HCT116 (cell line): ENCODE results near the gene MLC1. TPM values are rescaled to one million over a fixed set of nuclear protein-coding genes. Genes with fewer than 3 reads are reported as not detected.

Experiments
- ATAC-seq: fragments of 200-7000 bp; cut with Tn5 transposase; 2 replicates; pipeline ENCODE4 v1.9.1; 2020; ENCODE audit warnings: mild to moderate bottlenecking, moderate library complexity
- BruUV-seq: library from RNA; stranded (reverse); fragments of 400-500 nt; replicated peaks from 2 replicates; lab custom pipeline; 2021; lab: Mats Ljungman, UMichigan
- CTCF ChIA-PET: fragments of 300-600 bp; sonication (Branson Sonifier 250); formaldehyde crosslinking; loops from one replicate; lab custom pipeline; 2021; ENCODE audit warnings: antibody characterized with exemption; lab: Charles Lee
- POLR2A ChIA-PET: fragments of 300-600, 350-600 bp; sonication (Branson Sonifier 250); formaldehyde crosslinking; loops from one replicate; lab custom pipeline; 2021; ENCODE audit warnings: antibody characterized with exemption; lab: Charles Lee
- RAD21 ChIA-PET, 2 experiments: fragments of 300-600 bp; sonication (Branson Sonifier 250); formaldehyde crosslinking; loops; one replicate each; lab custom pipeline; 2023; ENCODE audit warnings: low total read pairs in 2 of 2; ENCODE audit not compliant: uncharacterized antibody in 2 of 2, unreplicated experiment in 2 of 2, low non-redundant PET in 1 of 2; lab: Charles Lee
- DNase-seq: peaks from one replicate; pipeline ENCODE4 v3.0.0-alpha.2; 2010; ENCODE audit warnings: low read depth, low spot score
- H2AFZ ChIP-seq: fragments of 200-600 bp; shearing (Covaris generic), sonication (generic); 2 replicates; pipeline ENCODE4 v1.6.1; 2017; ENCODE audit warnings: low read depth, mixed run types, mixed read lengths, antibody characterized with exemption, low read length; ENCODE audit not compliant: poor library complexity, severe bottlenecking
- H3K27ac ChIP-seq: 2 replicates; pipeline ENCODE4 v1.5.1; 2012; ENCODE audit warnings: low read depth, low read length
- H3K27me3 ChIP-seq: fragments of 200-600 bp; sonication (generic); 2 replicates; pipeline ENCODE4 v1.6.1; 2016; ENCODE audit warnings: mixed run types, low read length, mixed read lengths; ENCODE audit not compliant: insufficient read depth
- H3K36me3 ChIP-seq, 2 experiments: fragments of 200-500 bp in 1 of 2; fragments of 200-600 bp in 1 of 2; sonication (Bioruptor generic) in 1 of 2; sonication (generic) in 1 of 2; 2 replicates each; pipeline versions ENCODE4 v1.5.1 to v1.6.1; 2014 to 2016; ENCODE audit warnings: low read length in 2 of 2, inconsistent platforms in 1 of 2, mixed read lengths in 1 of 2, mixed run types in 1 of 2; ENCODE audit not compliant: insufficient read depth in 2 of 2, control insufficient read depth in 1 of 2
- H3K4me1 ChIP-seq, 2 experiments: fragments of 200-600 bp in 1 of 2; sonication (generic) in 1 of 2; 2 replicates each; pipeline versions ENCODE4 v1.5.1 to v1.6.1; 2012 to 2017; ENCODE audit warnings: low read length in 2 of 2, inconsistent platforms in 1 of 2, mild to moderate bottlenecking in 1 of 2, mixed read lengths in 1 of 2, mixed run types in 1 of 2, moderate library complexity in 1 of 2; ENCODE audit not compliant: insufficient read depth in 2 of 2, control insufficient read depth in 1 of 2
- H3K4me2 ChIP-seq: fragments of 200-600 bp; sonication (generic); 2 replicates; pipeline ENCODE4 v1.6.1; 2017; ENCODE audit warnings: mixed run types, low read length, mixed read lengths
- H3K4me3 ChIP-seq, 2 experiments: fragments of 200-600 bp in 1 of 2; sonication (generic) in 1 of 2; replicated peaks in 1 of 2; 2 replicates each; pipeline ENCODE4 v1.5.1; 2011 to 2016; ENCODE audit warnings: low read length in 2 of 2, control low read depth in 1 of 2, low read depth in 1 of 2, mild to moderate bottlenecking in 1 of 2, mixed read lengths in 1 of 2, mixed run types in 1 of 2
- H3K79me2 ChIP-seq: fragments of 200-600 bp; sonication (generic); 2 replicates; pipeline ENCODE4 v1.6.1; 2017; ENCODE audit warnings: mild to moderate bottlenecking, mixed run types, low read length, moderate library complexity, mixed read lengths; ENCODE audit not compliant: insufficient read depth
- H3K9ac ChIP-seq: fragments of 200-600 bp; sonication (generic); 2 replicates; pipeline ENCODE4 v1.6.1; 2016; ENCODE audit warnings: low read length, mixed read lengths
- H3K9me2 ChIP-seq: fragments of 200-600 bp; sonication (generic), shearing (Covaris generic); 2 replicates; pipeline ENCODE4 v1.6.1; 2017; ENCODE audit warnings: mixed run types, mild to moderate bottlenecking, moderate library complexity; ENCODE audit not compliant: insufficient read depth
- H3K9me3 ChIP-seq, 2 experiments: fragments of 200-500 bp in 1 of 2; fragments of 200-600 bp in 1 of 2; sonication (Bioruptor generic) in 1 of 2; sonication (generic) in 1 of 2; 2 replicates each; pipeline ENCODE4 v1.6.1; 2014 to 2017; ENCODE audit warnings: low read length in 2 of 2, mixed read lengths in 2 of 2, inconsistent platforms in 1 of 2, low read depth in 1 of 2, mild to moderate bottlenecking in 1 of 2, mixed run types in 1 of 2, moderate library complexity in 1 of 2; ENCODE audit not compliant: control insufficient read depth in 1 of 2, insufficient read depth in 1 of 2
- H4K20me1 ChIP-seq: fragments of 200-600 bp; sonication (generic), shearing (Covaris generic); 2 replicates; pipeline ENCODE4 v1.6.1; 2017; ENCODE audit warnings: mixed run types, mild to moderate bottlenecking, moderate library complexity; ENCODE audit not compliant: insufficient read depth
- CBX3 ChIP-seq: IDR thresholded peaks from 2 replicates; pipeline ENCODE4 v1.6.1; 2012; ENCODE audit warnings: low read depth
- CEBPB ChIP-seq: IDR thresholded peaks from 2 replicates; pipeline ENCODE4 v1.6.1; 2012; ENCODE audit warnings: low read depth
- EGR1 ChIP-seq: IDR thresholded peaks from 2 replicates; pipeline ENCODE4 v1.6.1; 2012; ENCODE audit warnings: low read depth
- ELF1 ChIP-seq: IDR thresholded peaks from 2 replicates; pipeline ENCODE4 v1.6.1; 2012; ENCODE audit warnings: low read depth, borderline replicate concordance
- EZH2 ChIP-seq: fragments of 200-600 bp; sonication (generic); IDR thresholded peaks from 2 replicates; pipeline ENCODE4 v1.6.1; 2017; ENCODE audit warnings: antibody characterized with exemption, mixed run types
- FOSL1 ChIP-seq: IDR thresholded peaks from 2 replicates; pipeline ENCODE4 v1.6.1; 2012; ENCODE audit warnings: low read depth
- JUND ChIP-seq: IDR thresholded peaks from 2 replicates; pipeline ENCODE4 v1.6.1; 2012
- POLR2A ChIP-seq: IDR thresholded peaks from 2 replicates; pipeline ENCODE4 v1.7.0; 2011; ENCODE audit warnings: borderline replicate concordance; ENCODE audit not compliant: insufficient read depth, insufficient read length; ENCODE audit errors: extremely low read depth
- POLR2AphosphoS5 ChIP-seq: IDR thresholded peaks from 2 replicates; pipeline ENCODE4 v1.6.1; 2011; ENCODE audit warnings: mild to moderate bottlenecking, low read depth, low read length, moderate library complexity
- RAD21 ChIP-seq: IDR thresholded peaks from 2 replicates; pipeline ENCODE4 v1.6.1; 2012; ENCODE audit warnings: low read depth, mild to moderate bottlenecking
- SIN3A ChIP-seq: IDR thresholded peaks from 2 replicates; pipeline ENCODE4 v1.6.1; 2012; ENCODE audit warnings: low read depth
- SP1 ChIP-seq: IDR thresholded peaks from 2 replicates; pipeline ENCODE4 v1.6.1; 2012; ENCODE audit warnings: low read depth
- SRF ChIP-seq: IDR thresholded peaks from 2 replicates; pipeline ENCODE4 v1.6.1; 2012; ENCODE audit warnings: low read depth
- YY1 ChIP-seq: IDR thresholded peaks from 2 replicates; pipeline ENCODE4 v1.6.1; 2011; ENCODE audit warnings: low read length, low read depth, moderate library complexity, mild to moderate bottlenecking; ENCODE audit not compliant: insufficient replicate concordance; ENCODE audit errors: extremely low read depth
- ZNF274 ChIP-seq: fragments of 200-500 bp; sonication (Bioruptor generic); IDR thresholded peaks from 2 replicates; pipeline ENCODE4 v1.6.1; 2014; ENCODE audit warnings: mild to moderate bottlenecking, low read depth, low read length, inconsistent platforms
- intact Hi-C: fragments of 100-400 bp; cut with micrococcal nuclease; formaldehyde crosslinking; loops from 2 replicates; pipeline ENCODE4 v1.10.0; 2022
- total RNA-seq: library from RNA; stranded (reverse); gene quantifications from one replicate; pipeline ENCODE4 v1.2.1, GENCODE V29; 2021; ENCODE audit not compliant: unreplicated experiment
- TF ChIP-seq, protein P1 (sequence below), 3 experiments: fragments of 200-600 bp in 1 of 3; sonication (generic) in 1 of 3; IDR thresholded peaks in 2 of 3; conservative IDR thresholded peaks in 1 of 3; 2 replicates each; pipeline ENCODE4 v1.5.1; 2012 to 2017; ENCODE audit warnings: low read depth in 2 of 3, low read length in 2 of 3, antibody characterized with exemption in 1 of 3, borderline replicate concordance in 1 of 3, control low read depth in 1 of 3, mild to moderate bottlenecking in 1 of 3, mixed read lengths in 1 of 3, mixed run types in 1 of 3, moderate library complexity in 1 of 3; ENCODE audit not compliant: insufficient read depth in 1 of 3
- TF ChIP-seq, protein P2 (sequence below): IDR thresholded peaks from 2 replicates; pipeline ENCODE4 v1.6.1; 2011; ENCODE audit warnings: mild to moderate bottlenecking, low read length, moderate library complexity; ENCODE audit not compliant: insufficient replicate concordance; ENCODE audit errors: extremely low read depth
- TF ChIP-seq, protein P3 (sequence below): IDR thresholded peaks from 2 replicates; pipeline ENCODE4 v1.6.1; 2012

MLC1 gene
- total RNA-seq, 1 experiment from 2014 or later: not detected

DNA sequence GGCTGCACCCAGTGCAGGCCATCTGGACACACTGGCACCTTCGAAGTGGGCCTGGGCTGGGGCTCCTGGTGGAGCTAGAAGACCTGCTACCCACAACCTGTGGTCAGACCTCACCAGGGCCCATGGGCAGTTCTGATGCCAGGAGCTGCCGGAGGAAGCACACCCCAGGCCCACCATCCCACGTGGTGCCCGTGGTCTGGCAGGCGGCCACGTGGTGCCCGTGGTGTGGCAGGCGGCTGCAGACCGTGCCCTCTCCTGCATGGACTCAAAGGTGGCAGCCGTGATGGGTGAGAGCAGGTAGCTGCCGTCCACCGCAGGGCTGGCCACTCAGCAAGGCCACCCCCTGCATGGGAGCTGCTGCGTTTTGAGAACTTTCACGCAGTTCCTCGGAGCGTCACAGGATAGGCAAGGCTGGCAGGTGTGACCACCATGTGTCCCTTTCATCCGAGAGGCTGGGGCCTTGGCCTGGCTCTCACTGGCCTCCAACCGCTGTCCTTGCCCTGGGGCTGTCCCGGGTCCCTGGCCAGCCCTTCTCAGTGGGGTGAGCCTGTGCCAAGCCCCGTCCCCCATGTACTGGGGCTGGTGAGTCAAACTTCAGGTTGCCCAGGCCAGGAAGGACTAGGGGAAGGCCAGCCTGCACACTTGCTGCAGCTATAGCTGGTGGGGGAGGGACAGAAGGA lies 68.8 kb downstream of the MLC1 start:
- Histone ChIP-seq H4K20me1 (no peaks in the 10 kb centered on the region), H2AFZ (no peak overlapping the region), H3K9me2 (no peaks in the 10 kb centered on the region), H3K36me3 (no peaks in the 10 kb centered on the region), H3K4me1 (peaks cover 0 to 8% of the 10 kb centered on the region in 2 experiments; a peak in 1 of 4 replicates), H3K27me3 (no peaks in the 10 kb centered on the region), H3K4me3 (no peak overlapping the region), H3K9ac (no peak overlapping the region), H3K4me2 (no peak overlapping the region; the same call in 1 of the 2 replicates)
- no TSS peak for BruUV-seq
- DNase-seq: no peak
- ChIA-PET RAD21 (no interaction called here), CTCF (no interaction called here)
- no peak for ATAC-seq
- intact Hi-C loops: no loop called here
- TF ChIP-seq CBX3 (no peak), SP1 (no peak), JUND (no peak), YY1 (no peak), CEBPB (no peak), POLR2A (no peak), FOSL1 (no peak), EGR1 (no peak), SRF (no peak), ZNF274 (no peak), RAD21 (no peak), POLR2AphosphoS5 (no peak), ELF1 (no peak), EZH2 (no peak), SIN3A (no peak)
- TF ChIP-seq, protein P1, sequence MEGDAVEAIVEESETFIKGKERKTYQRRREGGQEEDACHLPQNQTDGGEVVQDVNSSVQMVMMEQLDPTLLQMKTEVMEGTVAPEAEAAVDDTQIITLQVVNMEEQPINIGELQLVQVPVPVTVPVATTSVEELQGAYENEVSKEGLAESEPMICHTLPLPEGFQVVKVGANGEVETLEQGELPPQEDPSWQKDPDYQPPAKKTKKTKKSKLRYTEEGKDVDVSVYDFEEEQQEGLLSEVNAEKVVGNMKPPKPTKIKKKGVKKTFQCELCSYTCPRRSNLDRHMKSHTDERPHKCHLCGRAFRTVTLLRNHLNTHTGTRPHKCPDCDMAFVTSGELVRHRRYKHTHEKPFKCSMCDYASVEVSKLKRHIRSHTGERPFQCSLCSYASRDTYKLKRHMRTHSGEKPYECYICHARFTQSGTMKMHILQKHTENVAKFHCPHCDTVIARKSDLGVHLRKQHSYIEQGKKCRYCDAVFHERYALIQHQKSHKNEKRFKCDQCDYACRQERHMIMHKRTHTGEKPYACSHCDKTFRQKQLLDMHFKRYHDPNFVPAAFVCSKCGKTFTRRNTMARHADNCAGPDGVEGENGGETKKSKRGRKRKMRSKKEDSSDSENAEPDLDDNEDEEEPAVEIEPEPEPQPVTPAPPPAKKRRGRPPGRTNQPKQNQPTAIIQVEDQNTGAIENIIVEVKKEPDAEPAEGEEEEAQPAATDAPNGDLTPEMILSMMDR (IDR thresholded peaks at IDR 0.05 in 2 of 3, conservative IDR thresholded peaks at IDR 0.05 in 1 of 3; ENCODE audit: borderline replicate concordance in 1 of 3, insufficient read depth in 1 of 3, low read depth in 2 of 3, low read length in 2 of 3): no peak
- TF ChIP-seq, protein P2, sequence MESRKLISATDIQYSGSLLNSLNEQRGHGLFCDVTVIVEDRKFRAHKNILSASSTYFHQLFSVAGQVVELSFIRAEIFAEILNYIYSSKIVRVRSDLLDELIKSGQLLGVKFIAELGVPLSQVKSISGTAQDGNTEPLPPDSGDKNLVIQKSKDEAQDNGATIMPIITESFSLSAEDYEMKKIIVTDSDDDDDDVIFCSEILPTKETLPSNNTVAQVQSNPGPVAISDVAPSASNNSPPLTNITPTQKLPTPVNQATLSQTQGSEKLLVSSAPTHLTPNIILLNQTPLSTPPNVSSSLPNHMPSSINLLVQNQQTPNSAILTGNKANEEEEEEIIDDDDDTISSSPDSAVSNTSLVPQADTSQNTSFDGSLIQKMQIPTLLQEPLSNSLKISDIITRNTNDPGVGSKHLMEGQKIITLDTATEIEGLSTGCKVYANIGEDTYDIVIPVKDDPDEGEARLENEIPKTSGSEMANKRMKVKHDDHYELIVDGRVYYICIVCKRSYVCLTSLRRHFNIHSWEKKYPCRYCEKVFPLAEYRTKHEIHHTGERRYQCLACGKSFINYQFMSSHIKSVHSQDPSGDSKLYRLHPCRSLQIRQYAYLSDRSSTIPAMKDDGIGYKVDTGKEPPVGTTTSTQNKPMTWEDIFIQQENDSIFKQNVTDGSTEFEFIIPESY: no peak
- TF ChIP-seq, protein P3, sequence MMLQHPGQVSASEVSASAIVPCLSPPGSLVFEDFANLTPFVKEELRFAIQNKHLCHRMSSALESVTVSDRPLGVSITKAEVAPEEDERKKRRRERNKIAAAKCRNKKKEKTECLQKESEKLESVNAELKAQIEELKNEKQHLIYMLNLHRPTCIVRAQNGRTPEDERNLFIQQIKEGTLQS: no peak
- TF ChIP-seq, all 23 proteins: peak for 0
- POLR2A ChIA-PET: no interaction called here
- no peak overlapping the region for H3K27ac ChIP-seq
- H3K9me3 ChIP-seq: peaks cover 0 to 6% of the 10 kb centered on the region in 2 experiments; a peak in 1 of 4 replicates
- no peaks in the 10 kb centered on the region for H3K79me2 ChIP-seq
